ENCODE measurements around the gene PEX10. TPM values are rescaled to one million over a fixed set of nuclear protein-coding genes. Genes with fewer than 3 reads are reported as not detected.
"Not testable (repeated sequence)": the region's sequence is repeated elsewhere in the genome, so short reads cannot be mapped to it uniquely, and the experiment has no call there.

Gene PEX10
- total RNA-seq, 1 donor: 34.7 TPM

DNA sequence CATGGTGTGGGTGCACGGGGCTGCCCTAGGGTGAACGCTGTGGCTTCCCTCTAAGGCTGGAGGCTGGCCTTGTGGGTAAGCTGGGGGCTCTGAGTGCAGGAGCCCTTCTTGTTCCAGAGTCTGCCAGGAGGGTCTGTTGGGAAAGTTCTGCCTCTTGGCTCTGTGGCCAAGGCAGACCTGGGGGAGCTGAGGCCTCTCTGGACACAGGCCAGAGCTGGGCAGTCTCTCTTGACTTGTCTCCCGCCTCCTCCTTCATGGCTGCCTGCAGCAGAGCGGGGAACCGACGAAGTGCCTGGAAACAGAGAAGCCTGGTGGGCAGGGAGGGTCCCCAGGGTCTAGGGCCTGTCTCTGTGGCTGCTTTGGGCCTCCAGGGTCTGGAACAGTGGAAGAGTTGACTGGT, 30.3 kb upstream of the PEX10 start:
- no peaks in the 10 kb centered on the region for H4K20me1 ChIP-seq (ENCODE audit: insufficient read depth, low read length)
- no peaks in the 10 kb centered on the region for H3K79me2 ChIP-seq (ENCODE audit: insufficient read depth, low read length)
- H2AFZ ChIP-seq (ENCODE audit: low read length): no peak overlapping the region
- H3K4me3 ChIP-seq (ENCODE audit: insufficient read depth, low read length): no peak overlapping the region
- no peaks in the 10 kb centered on the region for H3K9me3 ChIP-seq (ENCODE audit: low read depth, low read length)
- H3K4me2 ChIP-seq (ENCODE audit: insufficient read depth, low read length): no peak overlapping the region
- H3K36me3 ChIP-seq (ENCODE audit: insufficient read depth, low read length): no peaks in the 10 kb centered on the region
- no peak for TF ChIP-seq CTCF (IDR thresholded peaks at IDR 0.05; ENCODE audit: extremely low read depth, low read depth, low read length)
- peaks cover 5% of the 10 kb centered on the region for H3K4me1 ChIP-seq (ENCODE audit: insufficient read depth, low read length)
- H3K27ac ChIP-seq (ENCODE audit: low read depth, low read length): no peak overlapping the region
- no peak for DNase-seq (ENCODE audit: insufficient read length, low spot score, missing footprints)
- H3K27me3 ChIP-seq (ENCODE audit: insufficient read depth, low read length): peaks cover 31% of the 10 kb centered on the region

DNA sequence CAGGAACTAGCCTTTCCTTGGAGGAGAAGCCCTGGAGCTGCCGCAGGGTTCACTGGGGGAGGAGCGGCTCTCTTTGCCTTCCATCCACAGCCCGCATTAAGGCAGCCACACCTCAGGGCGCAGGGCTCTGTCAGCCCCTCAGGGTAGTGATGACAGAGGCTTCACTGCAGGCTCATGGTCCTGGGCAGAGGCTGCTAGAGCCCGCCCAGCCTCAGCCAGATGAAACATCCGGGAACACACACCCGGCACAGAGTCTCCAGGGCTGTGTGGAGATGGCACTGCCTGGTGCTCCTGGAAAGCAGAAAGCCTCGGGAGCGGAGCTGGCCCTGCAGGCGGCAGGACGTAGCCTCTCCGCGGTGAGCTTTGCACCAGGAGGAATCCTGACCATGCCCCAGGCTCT, 29.4 kb upstream of the PEX10 start:
- H3K4me3 ChIP-seq (ENCODE audit: insufficient read depth, low read length): no peak overlapping the region
- H3K27me3 ChIP-seq (ENCODE audit: insufficient read depth, low read length): peaks cover 31% of the 10 kb centered on the region
- H3K4me1 ChIP-seq (ENCODE audit: insufficient read depth, low read length): no peaks in the 10 kb centered on the region
- no peak overlapping the region for H3K4me2 ChIP-seq (ENCODE audit: insufficient read depth, low read length)
- H3K79me2 ChIP-seq (ENCODE audit: insufficient read depth, low read length): no peaks in the 10 kb centered on the region
- H3K27ac ChIP-seq (ENCODE audit: low read depth, low read length): no peak overlapping the region
- H3K9me3 ChIP-seq (ENCODE audit: low read depth, low read length): no peaks in the 10 kb centered on the region
- H3K36me3 ChIP-seq (ENCODE audit: insufficient read depth, low read length): no peaks in the 10 kb centered on the region
- no peak for TF ChIP-seq CTCF (IDR thresholded peaks at IDR 0.05; ENCODE audit: extremely low read depth, low read depth, low read length)
- DNase-seq (ENCODE audit: insufficient read length, low spot score, missing footprints): no peak
- no peaks in the 10 kb centered on the region for H4K20me1 ChIP-seq (ENCODE audit: insufficient read depth, low read length)
- H2AFZ ChIP-seq (ENCODE audit: low read length): no peak overlapping the region

DNA sequence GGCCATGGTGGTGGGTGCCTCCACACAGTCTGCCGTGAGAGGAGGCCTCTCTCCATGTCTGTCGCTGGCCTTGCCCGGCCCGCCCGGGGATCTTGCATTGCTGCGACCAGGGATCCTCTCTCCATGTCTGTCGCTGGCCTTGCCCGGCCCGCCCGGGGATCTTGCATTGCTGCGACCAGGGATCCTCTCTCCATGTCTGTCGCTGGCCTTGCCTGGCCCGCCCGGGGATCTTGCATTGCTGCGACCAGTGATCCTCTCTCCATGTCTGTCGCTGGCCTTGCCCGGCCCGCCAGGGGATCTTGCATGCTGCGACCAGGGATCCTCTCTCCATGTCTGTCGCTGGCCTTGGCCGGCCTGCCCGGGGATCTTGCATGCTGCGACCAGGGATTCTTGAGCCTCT, 28.0 kb upstream of the PEX10 start:
- peaks cover 31% of the 10 kb centered on the region for H3K27me3 ChIP-seq (ENCODE audit: insufficient read depth, low read length)
- H2AFZ ChIP-seq (ENCODE audit: low read length); H3K79me2 ChIP-seq (ENCODE audit: insufficient read depth, low read length); H3K27ac ChIP-seq (ENCODE audit: low read depth, low read length); H3K4me2 ChIP-seq (ENCODE audit: insufficient read depth, low read length); H4K20me1 ChIP-seq (ENCODE audit: insufficient read depth, low read length); H3K4me3 ChIP-seq (ENCODE audit: insufficient read depth, low read length); H3K4me1 ChIP-seq (ENCODE audit: insufficient read depth, low read length); DNase-seq (ENCODE audit: insufficient read length, low spot score, missing footprints); H3K36me3 ChIP-seq (ENCODE audit: insufficient read depth, low read length); H3K9me3 ChIP-seq (ENCODE audit: low read depth, low read length): not testable (repeated sequence)

GRCh38 chr1:2439369-2439768, 27.0 kb upstream of the PEX10 start:
- Histone ChIP-seq H3K4me2 (ENCODE audit: insufficient read depth, low read length) (no peak overlapping the region), H3K79me2 (ENCODE audit: insufficient read depth, low read length) (no peaks in the 10 kb centered on the region), H3K4me1 (ENCODE audit: insufficient read depth, low read length) (no peaks in the 10 kb centered on the region), H3K4me3 (ENCODE audit: insufficient read depth, low read length) (no peak overlapping the region), H2AFZ (ENCODE audit: low read length) (no peak overlapping the region), H3K27me3 (ENCODE audit: insufficient read depth, low read length) (peaks cover 25% of the 10 kb centered on the region), H3K36me3 (ENCODE audit: insufficient read depth, low read length) (no peaks in the 10 kb centered on the region), H4K20me1 (ENCODE audit: insufficient read depth, low read length) (no peaks in the 10 kb centered on the region), H3K27ac (ENCODE audit: low read depth, low read length) (no peak overlapping the region), H3K9me3 (ENCODE audit: low read depth, low read length) (no peaks in the 10 kb centered on the region)
- no peak for DNase-seq (ENCODE audit: insufficient read length, low spot score, missing footprints)
- no peak for TF ChIP-seq CTCF (IDR thresholded peaks at IDR 0.05; ENCODE audit: extremely low read depth, low read depth, low read length)
